Ascending aorta (tissue), 2 donors: ENCODE data around the gene UAP1. TPM values are rescaled to one million over a fixed set of nuclear protein-coding genes. Genes with fewer than 3 reads are reported as not detected.

Source experiments
- DNase-seq, 2 donors: peaks; one replicate each; pipeline ENCODE4 v3.0.0-alpha.2; 2019; ENCODE audit warnings: low spot score in 2 of 2
- H3K27ac ChIP-seq, 2 donors: fragments of 200-600 bp; sonication (generic); one replicate each; pipeline ENCODE4 v1.5.1; 2016 to 2017; ENCODE audit warnings: mild to moderate bottlenecking in 1 of 2
- H3K27me3 ChIP-seq: fragments of 200-600 bp; sonication (generic); one replicate; pipeline ENCODE4 v1.5.1; 2017
- H3K36me3 ChIP-seq, 2 donors: fragments of 200-600 bp; sonication (generic); one replicate each; pipeline ENCODE4 v1.5.1; 2016
- H3K4me1 ChIP-seq, 2 donors: fragments of 200-600 bp; sonication (generic); one replicate each; pipeline ENCODE4 v1.5.1; 2016 to 2017; ENCODE audit warnings: mild to moderate bottlenecking in 1 of 2
- H3K4me3 ChIP-seq, 2 donors: fragments of 200-600 bp; sonication (generic); one replicate each; pipeline ENCODE4 v1.5.1; 2016 to 2017; ENCODE audit warnings: mild to moderate bottlenecking in 1 of 2
- H3K9me3 ChIP-seq, 2 donors: fragments of 200-600 bp; sonication (generic); one replicate each; pipeline ENCODE4 v1.5.1; 2016
- CTCF ChIP-seq, 3 experiments: fragments of 200-600 bp in 2 of 3; fragments of 450-650 bp in 1 of 3; sonication (generic) in 2 of 3; IDR thresholded peaks; one replicate each; pipeline ENCODE4 v1.5.1; 2016 to 2019; ENCODE audit warnings: antibody characterized with exemption in 3 of 3, mild to moderate bottlenecking in 1 of 3, moderate library complexity in 1 of 3
- intact Hi-C: fragments of 100-400 bp; cut with DNase I; formaldehyde crosslinking; loops from one replicate; pipeline ENCODE4 v1.15.1; 2023
- total RNA-seq: library from RNA; depleted of rRNA; stranded (reverse); fragments of >200 nt; gene quantifications from one replicate; pipeline ENCODE4 v1.1.0, GENCODE V29; 2016

UAP1 gene
- 32.7 TPM for total RNA-seq

GRCh38 chr1:162561616-162562469 lies at the start of gene UAP1:
TSS of gene UAP1 (plus strand) at chr1:162561722. CDS start at chr1:162566069, 4,347 bp downstream.
- DNase-seq: peak in 1 of 2 donors; percentile 72
- no peaks in the 10 kb centered on the region for H3K9me3 ChIP-seq
- peak within 1 kb of the TSS; percentile 98 to 100 for H3K4me3 ChIP-seq
- no peaks in the 10 kb centered on the region for H3K27me3 ChIP-seq
- TF ChIP-seq CTCF (IDR thresholded peaks at IDR 0.05): no peak
- intact Hi-C loops: loop anchor here (1.0 to 5.0 kb wide), 2 partner anchors 20 to 65 kb away; partner anchors contain the start of gene UHMK1
- peaks cover 0 to 6% of the 10 kb centered on the region in 2 donors for H3K36me3 ChIP-seq
- peaks cover 3 to 12% of the 10 kb centered on the region in 2 donors for H3K4me1 ChIP-seq
- H3K27ac ChIP-seq: peak within 1 kb of the TSS; percentile 99

DNA sequence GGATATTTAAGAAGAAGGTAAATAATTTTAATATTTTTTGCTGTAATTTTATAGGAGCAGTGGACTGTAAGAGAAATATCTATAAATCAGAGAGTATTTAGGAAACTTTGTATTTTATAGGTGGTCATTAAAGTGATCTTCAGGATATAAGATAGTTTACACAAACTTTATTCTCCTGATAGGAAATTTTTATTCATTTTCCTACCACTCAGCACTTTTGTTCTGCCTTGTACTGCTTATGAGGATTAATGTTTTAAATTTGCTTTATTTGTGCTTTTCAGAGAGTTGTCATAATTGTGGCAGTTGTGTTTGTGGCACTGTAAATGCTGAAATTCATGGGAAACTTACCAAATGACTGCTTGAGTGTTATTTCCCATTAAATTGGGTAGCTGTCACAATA lies 34.2 kb upstream of the UAP1 start:
- no peak for TF ChIP-seq CTCF (IDR thresholded peaks at IDR 0.05)
- H3K36me3 ChIP-seq: peaks cover 14 to 28% of the 10 kb centered on the region in 2 donors
- no peaks in the 10 kb centered on the region for H3K4me1 ChIP-seq
- no peaks in the 10 kb centered on the region for H3K27me3 ChIP-seq
- H3K9me3 ChIP-seq: no peaks in the 10 kb centered on the region
- no peak overlapping the region for H3K27ac ChIP-seq
- intact Hi-C loops: no loop called here
- DNase-seq: no peak
- no peak overlapping the region for H3K4me3 ChIP-seq

DNA sequence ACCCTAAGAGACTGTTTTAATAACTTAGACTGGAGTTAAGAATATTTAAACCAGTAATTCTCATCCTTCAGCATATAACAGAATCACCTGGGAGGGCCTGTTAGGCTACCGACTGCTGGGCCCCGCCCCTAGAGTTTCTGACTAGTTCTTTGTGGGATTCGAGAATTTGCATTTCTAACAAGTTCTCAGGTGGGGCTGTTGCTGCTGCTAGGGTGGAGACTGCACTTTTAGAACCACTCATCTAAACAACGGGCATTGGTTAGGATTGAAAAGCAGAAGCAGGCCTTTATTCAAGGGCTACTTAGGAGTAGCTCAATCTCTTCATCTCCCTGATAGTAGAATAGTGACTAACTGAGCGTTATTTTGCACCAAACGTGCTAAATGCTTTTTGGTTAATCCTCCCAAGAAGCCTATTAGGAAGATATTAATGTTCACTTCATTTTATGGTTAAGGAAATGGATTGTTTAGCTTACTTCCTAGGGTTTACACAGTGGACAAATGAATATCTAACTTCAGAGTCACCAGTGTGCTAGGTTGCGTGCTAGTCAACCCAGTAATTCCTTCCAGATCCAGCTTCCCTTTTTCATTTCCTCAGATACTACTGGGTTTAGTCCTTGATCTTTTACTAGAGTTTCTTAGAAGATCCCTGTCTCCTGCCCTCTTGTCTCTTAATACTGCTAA lies 31.1 kb upstream of the UAP1 start:
- H3K36me3 ChIP-seq: peaks cover 0 to 10% of the 10 kb centered on the region in 2 donors
- intact Hi-C loops: no loop called here
- no peaks in the 10 kb centered on the region for H3K9me3 ChIP-seq
- no peak overlapping the region for H3K4me3 ChIP-seq
- no peaks in the 10 kb centered on the region for H3K4me1 ChIP-seq
- no peak overlapping the region for H3K27ac ChIP-seq
- TF ChIP-seq CTCF (IDR thresholded peaks at IDR 0.05): no peak
- no peaks in the 10 kb centered on the region for H3K27me3 ChIP-seq
- DNase-seq: no peak

DNA sequence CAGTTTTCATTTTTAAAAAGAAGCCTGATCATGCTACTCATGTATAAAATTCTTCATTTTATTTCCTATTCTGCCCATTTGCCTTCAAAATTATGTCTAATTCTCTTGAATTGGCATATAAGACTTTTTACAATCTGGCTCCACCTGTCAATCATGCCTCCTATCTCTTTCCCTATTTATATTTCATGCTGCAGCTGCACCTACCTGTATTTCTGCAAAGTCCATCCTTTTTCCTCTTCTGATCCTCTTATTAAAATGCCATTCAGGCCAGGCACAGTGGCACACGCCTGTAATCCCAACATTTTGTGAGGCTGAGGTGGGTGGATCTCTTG lies 30.6 kb upstream of the UAP1 start:
- intact Hi-C loops: no loop called here
- H3K36me3 ChIP-seq: peaks cover 0 to 5% of the 10 kb centered on the region in 2 donors

GRCh38 chr1:162535501-162535900 lies 26.0 kb upstream of the UAP1 start:
- no peaks in the 10 kb centered on the region for H3K27me3 ChIP-seq
- TF ChIP-seq CTCF (IDR thresholded peaks at IDR 0.05): no peak
- H3K4me3 ChIP-seq: no peak overlapping the region
- no peak overlapping the region for H3K27ac ChIP-seq
- intact Hi-C loops: no loop called here
- no peaks in the 10 kb centered on the region for H3K36me3 ChIP-seq
- no peaks in the 10 kb centered on the region for H3K4me1 ChIP-seq
- DNase-seq: no peak
- H3K9me3 ChIP-seq: no peaks in the 10 kb centered on the region

More for the DNA sequence above, 30.6 kb upstream of the UAP1 start:
- no peak overlapping the region for H3K4me3 ChIP-seq
- no peak overlapping the region for H3K27ac ChIP-seq
- DNase-seq: no peak
- no peaks in the 10 kb centered on the region for H3K9me3 ChIP-seq
- no peak for TF ChIP-seq CTCF (IDR thresholded peaks at IDR 0.05)
- H3K4me1 ChIP-seq: no peaks in the 10 kb centered on the region
- H3K27me3 ChIP-seq: no peaks in the 10 kb centered on the region
